CD8-positive, alpha-beta memory T cell (primary cell): ENCODE data around the gene EPAS1. TPM values are rescaled to one million over a fixed set of nuclear protein-coding genes. Genes with fewer than 3 reads are reported as not detected.
A peak's percentile ranks its signal among the peaks of the same experiment; 100 is the strongest.

Source experiments
- CTCF ChIA-PET: fragments of 350-600 bp; sonication (Branson Sonifier 250); formaldehyde crosslinking; loops from one replicate; lab custom pipeline; 2021; ENCODE audit warnings: antibody characterized with exemption; lab: Charles Lee
- POLR2A ChIA-PET: fragments of 350-600 bp; sonication (Branson Sonifier 250); formaldehyde crosslinking; loops from one replicate; lab custom pipeline; 2021; ENCODE audit warnings: antibody characterized with exemption; lab: Charles Lee
- DNase-seq, 5 donors: peaks; one replicate each; pipeline versions ENCODE4 v3.0.0 to v3.0.0-alpha.2; 2020 to 2022; ENCODE audit warnings: mixed read lengths in 1 of 5
- H3K27ac ChIP-seq: one replicate; pipeline ENCODE4 v1.7.0; 2013; ENCODE audit warnings: low read depth, mild to moderate bottlenecking, low read length, moderate library complexity
- H3K27me3 ChIP-seq: 2 replicates; pipeline ENCODE4 v1.7.0; 2013; ENCODE audit warnings: low read length, mild to moderate bottlenecking; ENCODE audit not compliant: insufficient read depth, poor library complexity, severe bottlenecking
- H3K36me3 ChIP-seq: 2 replicates; pipeline ENCODE4 v1.7.0; 2013; ENCODE audit warnings: mild to moderate bottlenecking, low read length, moderate library complexity; ENCODE audit not compliant: insufficient read depth
- H3K4me1 ChIP-seq: 2 replicates; pipeline ENCODE4 v1.7.0; 2013; ENCODE audit warnings: mild to moderate bottlenecking, low read length, moderate library complexity; ENCODE audit not compliant: insufficient read depth
- H3K4me3 ChIP-seq: 2 replicates; pipeline ENCODE4 v1.7.0; 2013; ENCODE audit warnings: mild to moderate bottlenecking, low read length
- H3K9me3 ChIP-seq: 2 replicates; pipeline ENCODE4 v1.7.0; 2013; ENCODE audit warnings: mild to moderate bottlenecking, low read length
- H3K27ac Mint-ChIP-seq, 8 donors: one replicate each; pipeline ENCODE4 v1.8.0; 2020 to 2021; ENCODE audit warnings: mixed read lengths in 8 of 8, mild to moderate bottlenecking in 6 of 8, inconsistent platforms in 3 of 8, moderate library complexity in 3 of 8
- H3K27me3 Mint-ChIP-seq, 2 donors: one replicate each; pipeline ENCODE4 v1.8.0; 2020 to 2021; ENCODE audit warnings: mixed read lengths in 2 of 2, mild to moderate bottlenecking in 1 of 2, moderate library complexity in 1 of 2
- H3K36me3 Mint-ChIP-seq, 3 donors: one replicate each; pipeline ENCODE4 v1.8.0; 2020 to 2021; ENCODE audit warnings: mixed read lengths in 3 of 3, inconsistent platforms in 1 of 3, mild to moderate bottlenecking in 1 of 3
- H3K4me1 Mint-ChIP-seq, 3 donors: one replicate each; pipeline ENCODE4 v1.8.0; 2020 to 2021; ENCODE audit warnings: mixed read lengths in 3 of 3, inconsistent platforms in 1 of 3, mild to moderate bottlenecking in 1 of 3
- H3K4me3 Mint-ChIP-seq, 7 donors: one replicate each; pipeline ENCODE4 v1.8.0; 2020 to 2021; ENCODE audit warnings: mixed read lengths in 7 of 7, mild to moderate bottlenecking in 6 of 7, moderate library complexity in 4 of 7, inconsistent platforms in 2 of 7
- H3K9me3 Mint-ChIP-seq, 5 donors: one replicate each; pipeline ENCODE4 v1.8.0; 2020 to 2022; ENCODE audit warnings: mixed read lengths in 5 of 5, mild to moderate bottlenecking in 3 of 5, moderate library complexity in 2 of 5, inconsistent platforms in 1 of 5
- polyA plus RNA-seq: library from polyadenylated mRNA; unstranded; fragments of 300-500 nt; fragmentation: Illumina TruSeq; gene quantifications from one replicate; pipeline ENCODE4 v1.2.3, GENCODE V29; 2021
- total RNA-seq, 2 experiments: library from RNA; stranded (reverse); gene quantifications; one replicate each; pipeline ENCODE4 v1.2.3, GENCODE V29; 2021

The EPAS1 gene
- total and polyA plus RNA-seq, 3 experiments from 2014 or later: 1.4 to 14.5 (median 9.0) TPM

DNA sequence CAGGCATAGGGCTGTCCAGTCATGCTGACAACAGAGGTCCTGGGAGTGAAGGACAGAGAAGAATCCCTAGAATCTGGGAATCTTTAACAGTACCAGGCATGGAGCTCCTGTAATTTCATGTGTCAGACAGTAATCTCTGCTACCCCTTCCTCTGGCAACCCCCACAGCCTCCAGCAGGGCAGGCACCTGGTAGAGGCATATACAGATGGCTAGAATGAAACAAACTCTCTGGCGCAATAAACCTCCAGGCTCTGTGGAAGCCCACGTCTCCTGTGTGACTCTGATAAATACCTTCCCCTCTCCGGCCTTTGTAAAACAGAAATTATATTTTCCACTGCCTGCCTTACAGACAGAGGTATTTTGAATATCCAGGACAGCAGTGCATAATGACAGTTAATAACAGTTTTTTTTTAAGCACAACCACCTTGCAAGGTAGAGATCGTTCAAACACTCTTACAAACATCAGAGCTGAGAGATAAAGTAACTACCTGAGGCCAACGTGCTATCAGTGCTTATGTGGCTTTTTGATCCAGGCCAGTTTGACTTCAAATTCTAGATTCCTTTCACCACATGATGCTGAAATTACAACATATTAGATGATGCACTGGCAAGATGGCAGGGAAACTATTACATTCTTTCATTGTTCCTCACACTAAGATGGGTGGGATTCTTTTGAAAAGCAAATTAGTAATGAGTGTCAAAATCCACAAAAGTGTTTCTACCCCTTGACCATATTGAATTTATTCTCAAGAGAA lies 134.5 kb downstream of the EPAS1 start:
- Histone ChIP-seq H3K4me1 (peaks cover 36% of the 10 kb centered on the region), H3K36me3 (no peaks in the 10 kb centered on the region), H3K27ac (no peak overlapping the region), H3K4me3 (no peak overlapping the region), H3K27me3 (no peaks in the 10 kb centered on the region), H3K9me3 (no peaks in the 10 kb centered on the region)
- H3K27ac Mint-ChIP-seq: peak overlapping the region in 6 of 8 donors; percentile 1 to 53 (median 30)
- ChIA-PET POLR2A (interaction anchor here (0.5 kb wide), 1 partner anchor 740 kb away, joined by 5 read pairs; no protein-coding TSS in a partner anchor), CTCF (no interaction called here)
- H3K27me3 Mint-ChIP-seq: peaks cover 0 to 2% of the 10 kb centered on the region in 2 donors
- H3K9me3 Mint-ChIP-seq: peaks cover 0 to 5% (median 0%) of the 10 kb centered on the region in 5 donors
- H3K36me3 Mint-ChIP-seq: peaks cover 0 to 4% (median 0%) of the 10 kb centered on the region in 3 donors
- H3K4me3 Mint-ChIP-seq: peak overlapping the region in 5 of 7 donors; percentile 6 to 27 (median 22)
- peaks cover 54 to 67% (median 56%) of the 10 kb centered on the region in 3 donors for H3K4me1 Mint-ChIP-seq
- no peak for DNase-seq

DNA sequence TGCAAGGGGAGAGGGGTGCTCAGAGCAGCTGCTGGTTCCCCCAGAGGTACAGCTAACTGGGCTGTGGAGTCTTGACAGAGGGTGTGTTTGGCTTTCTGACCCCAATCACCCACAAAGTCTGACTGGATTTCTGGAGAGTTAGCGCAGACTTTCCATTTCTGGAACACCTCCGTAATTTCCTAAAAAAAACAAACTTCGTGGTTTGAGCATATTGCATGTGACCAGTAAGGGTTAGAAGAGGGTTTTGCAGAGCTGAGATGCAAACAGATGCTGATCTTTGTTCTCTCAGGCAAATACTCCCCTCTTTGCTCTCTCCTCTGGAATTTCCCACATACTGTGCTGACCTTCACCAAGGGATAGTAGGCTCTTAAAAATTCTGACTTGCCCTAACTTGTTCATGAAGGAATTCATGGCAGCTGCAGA lies 137.7 kb downstream of the EPAS1 start:
- Mint-ChIP-seq H3K4me3 (peak overlapping the region in 4 of 7 donors; percentile 9 to 45 (median 26)), H3K27me3 (peaks cover 0 to 2% of the 10 kb centered on the region in 2 donors), H3K27ac (no peak overlapping the region), H3K36me3 (peaks cover 0 to 4% (median 0%) of the 10 kb centered on the region in 3 donors), H3K4me1 (peaks cover 76 to 95% (median 83%) of the 10 kb centered on the region in 3 donors), H3K9me3 (peaks cover 0 to 2% (median 0%) of the 10 kb centered on the region in 5 donors)
- CTCF ChIA-PET: no interaction called here
- Histone ChIP-seq H3K27me3 (no peaks in the 10 kb centered on the region), H3K36me3 (no peaks in the 10 kb centered on the region), H3K9me3 (no peaks in the 10 kb centered on the region), H3K4me3 (no peak overlapping the region), H3K27ac (no peak overlapping the region), H3K4me1 (peaks cover 52% of the 10 kb centered on the region)
- no peak for DNase-seq
- POLR2A ChIA-PET: no interaction called here

- Mint-ChIP-seq H3K36me3 (peaks cover 0 to 4% (median 0%) of the 10 kb centered on the region in 3 donors), H3K27me3 (peaks cover 0 to 2% of the 10 kb centered on the region in 2 donors), H3K9me3 (peaks cover 0 to 2% (median 0%) of the 10 kb centered on the region in 5 donors), H3K4me3 (peak overlapping the region in 4 of 7 donors; percentile 9 to 45 (median 26)), H3K4me1 (peaks cover 76 to 95% (median 83%) of the 10 kb centered on the region in 3 donors), H3K27ac (no peak overlapping the region)
- H3K27ac ChIP-seq: no peak overlapping the region
- peaks cover 57% of the 10 kb centered on the region for H3K4me1 ChIP-seq
- ChIA-PET CTCF (no interaction called here), POLR2A (no interaction called here)
- H3K9me3 ChIP-seq: no peaks in the 10 kb centered on the region
- DNase-seq: no peak
- H3K4me3 ChIP-seq: no peak overlapping the region
- no peaks in the 10 kb centered on the region for H3K27me3 ChIP-seq
- H3K36me3 ChIP-seq: no peaks in the 10 kb centered on the region
Observed at GRCh38 chr2:46435353-46435752, 138.1 kb downstream of the EPAS1 start.

- Histone ChIP-seq H3K27me3 (no peaks in the 10 kb centered on the region), H3K4me3 (no peak overlapping the region), H3K27ac (no peak overlapping the region), H3K9me3 (no peaks in the 10 kb centered on the region), H3K4me1 (peaks cover 59% of the 10 kb centered on the region), H3K36me3 (no peaks in the 10 kb centered on the region)
- no peak overlapping the region for H3K4me3 Mint-ChIP-seq
- peaks cover 0 to 4% (median 0%) of the 10 kb centered on the region in 3 donors for H3K36me3 Mint-ChIP-seq
- no peak overlapping the region for H3K27ac Mint-ChIP-seq
- CTCF ChIA-PET: no interaction called here
- H3K27me3 Mint-ChIP-seq: peaks cover 0 to 2% of the 10 kb centered on the region in 2 donors
- POLR2A ChIA-PET: no interaction called here
- peaks cover 0 to 2% (median 0%) of the 10 kb centered on the region in 5 donors for H3K9me3 Mint-ChIP-seq
- peaks cover 74 to 95% (median 83%) of the 10 kb centered on the region in 3 donors for H3K4me1 Mint-ChIP-seq
- no peak for DNase-seq
Observed at GRCh38 chr2:46435796-46436360, 138.7 kb downstream of the EPAS1 start.

Other genes with a start within 250 kb of the EPAS1 start
- gene TMEM247, start 182.2 kb downstream of the EPAS1 start, total RNA-seq: not detected
- gene TMEM247, start 182.2 kb downstream of the EPAS1 start, polyA plus RNA-seq: not detected
- gene RHOQ, start 245.1 kb downstream of the EPAS1 start, total RNA-seq: 10 to 100 TPM; 15.4 to 16.4 TPM
- 2.1 TPM for gene RHOQ, start 245.1 kb downstream of the EPAS1 start, polyA plus RNA-seq
- 1 to 10 TPM; 4.8 to 7.0 TPM for gene ATP6V1E2, start 245.2 kb downstream of the EPAS1 start, total RNA-seq
- 8.3 TPM for gene ATP6V1E2, start 245.2 kb downstream of the EPAS1 start, polyA plus RNA-seq